Measurements from ENCODE around the gene CSDE1.

Gene CSDE1

DNA sequence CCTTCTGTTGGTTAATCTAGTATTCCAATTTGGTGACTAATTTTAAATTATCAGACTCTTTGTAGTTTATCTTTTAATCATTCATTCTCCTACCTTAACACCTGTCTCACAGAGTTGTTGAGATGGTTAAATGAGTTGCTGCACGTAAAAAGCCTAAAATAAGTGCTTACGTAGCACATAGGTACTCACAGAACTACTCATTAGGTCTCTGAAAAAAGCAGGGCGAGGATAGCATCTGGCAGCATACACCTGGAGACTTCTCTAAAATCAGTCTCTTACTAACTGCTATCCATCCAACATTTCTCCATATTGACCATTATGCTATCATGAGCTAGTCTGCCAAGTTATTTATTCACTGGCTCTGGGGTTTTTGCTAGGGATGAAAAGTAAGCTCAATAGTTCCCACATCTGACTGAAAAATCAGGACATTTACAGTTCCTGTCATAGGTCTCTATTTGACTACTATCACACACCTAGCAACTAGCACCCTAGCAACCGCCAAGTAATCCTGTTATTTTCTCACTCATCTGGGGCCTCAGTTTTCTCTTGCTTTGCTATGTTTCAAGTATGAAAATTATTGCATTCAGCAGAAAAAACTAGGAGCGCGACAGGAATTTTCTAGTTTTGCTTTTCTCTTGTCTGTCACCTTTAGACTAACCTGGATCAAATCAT lies 11.2 kb downstream of the CSDE1 start:
- no peak for DNase-seq

DNA sequence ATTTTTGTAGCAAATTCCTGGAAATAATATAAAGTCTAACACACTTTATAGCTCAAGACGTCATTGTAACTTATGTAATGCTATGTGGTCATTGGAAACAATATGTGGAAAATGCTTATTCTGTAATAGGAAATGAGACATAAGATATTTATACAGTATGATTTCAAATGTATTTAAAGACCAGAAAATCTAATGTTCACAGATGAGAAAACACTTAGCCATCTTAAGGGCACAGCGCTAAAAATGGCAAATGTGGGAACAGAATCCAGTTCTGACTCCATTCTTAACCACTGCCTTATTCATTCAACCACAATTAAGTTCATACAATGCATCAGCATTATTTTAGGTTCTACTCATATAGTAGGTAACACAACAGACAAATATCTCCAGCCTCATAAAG lies 12.5 kb downstream of the CSDE1 start:
- no peak for DNase-seq

DNA sequence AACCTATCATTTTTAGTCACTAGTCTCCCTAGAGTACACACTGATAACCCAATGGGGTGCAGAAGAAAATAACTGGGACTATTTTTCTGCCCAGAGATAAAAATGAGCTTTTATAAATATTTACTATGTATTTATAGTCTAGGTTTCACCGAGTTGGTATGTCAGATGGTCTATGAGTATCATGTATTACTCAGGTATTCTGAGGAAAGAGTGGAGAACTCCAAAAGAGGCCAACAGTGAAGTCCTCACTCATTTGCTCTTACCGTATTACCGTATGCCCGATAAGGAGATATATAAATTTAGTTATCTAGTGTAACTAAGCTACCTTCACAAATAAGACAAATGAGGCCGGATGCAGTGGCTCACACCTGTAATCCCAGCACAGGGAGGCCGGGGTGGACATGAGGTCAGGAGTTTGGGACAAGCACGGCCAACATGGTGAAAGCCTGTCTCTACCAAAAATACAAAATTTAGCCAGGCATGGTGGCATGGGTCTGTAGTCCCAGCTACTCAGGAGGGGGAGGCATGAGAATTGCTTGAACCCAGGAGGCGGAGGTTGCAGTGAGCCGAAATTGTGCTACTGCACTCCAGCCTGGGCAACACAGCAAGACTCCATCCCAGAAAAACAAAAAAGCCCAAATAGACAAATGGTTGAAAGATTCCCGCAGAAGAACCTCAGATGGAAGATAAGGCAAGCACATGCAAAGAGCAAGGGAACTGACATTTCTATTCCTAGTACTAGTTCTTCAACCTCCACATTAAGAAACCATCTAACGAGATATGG lies 15.6 kb downstream of the CSDE1 start:
- no peak for DNase-seq

DNA sequence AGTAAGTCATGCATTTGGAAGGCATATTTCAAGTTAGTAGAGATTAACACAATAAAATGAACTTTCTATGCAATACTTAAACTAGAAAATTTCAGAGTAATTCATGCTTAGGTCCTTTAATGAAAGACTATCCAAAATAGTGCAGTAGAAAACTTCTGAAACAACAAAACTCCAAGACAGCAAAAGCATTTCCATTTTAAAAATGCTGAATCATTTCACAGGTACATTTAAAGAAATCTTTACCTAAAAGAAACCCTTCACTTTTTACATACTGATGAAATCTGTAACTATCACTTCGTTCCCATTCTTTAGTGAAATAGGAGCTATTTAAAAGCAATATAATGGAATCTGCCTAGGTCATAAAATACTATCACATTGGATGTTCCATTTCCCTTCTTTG lies 17.5 kb downstream of the CSDE1 start:
- no peak for DNase-seq

DNA sequence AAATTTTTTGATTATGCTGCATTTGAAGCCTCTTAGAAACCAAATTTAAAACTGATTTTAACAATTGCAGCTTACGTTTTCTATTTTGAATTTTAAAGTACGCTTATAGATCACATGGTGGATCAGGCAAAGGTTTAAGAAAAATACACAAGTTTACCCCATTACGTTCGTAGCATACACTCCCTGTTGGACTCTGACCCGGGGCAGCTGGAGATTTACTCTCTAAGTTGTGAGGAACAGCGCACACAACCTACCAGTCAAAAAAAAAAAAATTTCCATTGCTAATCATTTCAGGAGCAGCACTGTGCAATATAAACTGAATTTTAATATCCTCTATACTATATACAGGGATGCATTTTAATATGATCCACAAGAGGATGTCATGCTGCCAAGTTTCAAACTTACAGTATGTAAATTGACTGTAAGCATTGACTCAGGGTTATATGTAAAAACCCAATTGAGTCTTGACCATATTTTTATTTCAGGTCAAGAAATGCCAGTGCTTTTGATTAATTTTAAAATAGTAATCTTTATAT lies 20.4 kb downstream of the CSDE1 start:
- no peak for DNase-seq

DNA sequence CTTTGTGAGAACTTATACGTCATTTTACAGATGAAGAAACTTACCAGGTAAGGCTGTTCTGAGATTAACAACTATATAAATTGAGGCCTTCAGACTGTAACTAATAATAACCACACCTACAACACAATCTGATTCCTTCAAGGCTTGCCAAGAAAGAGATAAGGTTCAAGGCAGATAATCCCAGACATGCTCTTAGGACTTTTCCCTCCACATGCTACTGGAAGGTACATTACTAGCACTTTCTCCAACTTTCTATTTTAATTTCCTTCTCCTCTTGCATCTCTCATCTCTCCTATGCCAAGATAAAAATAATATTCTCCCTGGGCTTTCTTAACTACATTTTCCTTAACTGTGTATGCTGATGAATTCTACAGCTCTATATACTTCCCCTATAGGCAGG lies 22.3 kb downstream of the CSDE1 start:
- no peak for DNase-seq

DNA sequence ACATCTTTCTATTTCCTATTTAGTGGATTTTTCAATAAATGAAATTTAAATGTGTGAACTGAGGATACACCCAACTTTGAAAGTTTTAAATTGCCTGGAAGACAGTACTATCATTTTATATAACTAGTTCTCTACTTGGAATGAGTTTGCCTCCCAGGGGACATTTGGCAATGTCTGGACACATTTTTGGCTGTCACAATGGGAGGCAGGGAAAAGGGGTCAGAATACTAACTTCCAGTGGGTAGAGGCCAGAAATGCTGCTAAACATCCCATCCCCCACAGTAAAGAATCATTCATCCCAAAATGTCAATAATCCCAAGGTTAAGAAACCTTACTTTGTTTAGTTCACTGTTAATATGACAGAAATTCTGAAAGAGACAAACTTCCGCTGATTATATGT lies 28.0 kb downstream of the CSDE1 start:
- DNase-seq, result no peak

DNA sequence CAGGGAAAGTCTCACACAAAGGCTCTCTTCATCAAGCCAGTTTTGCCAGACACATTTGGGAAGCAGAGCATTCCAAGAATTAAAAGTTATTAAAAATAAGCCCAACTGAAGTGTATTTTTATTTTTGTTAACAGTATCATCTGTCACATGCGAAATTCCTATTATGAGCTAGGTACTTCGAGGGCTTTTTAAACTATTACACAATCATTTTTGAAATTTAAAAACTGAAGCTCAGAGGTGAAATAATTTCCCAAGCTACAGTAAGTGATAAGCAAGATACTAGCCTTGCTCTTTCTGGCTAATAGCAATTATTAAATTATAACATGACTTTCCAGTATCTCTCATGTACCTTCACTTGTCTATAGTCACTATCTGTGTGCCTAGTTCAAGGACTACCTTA lies 29.2 kb downstream of the CSDE1 start:
- DNase-seq, result no peak

DNA sequence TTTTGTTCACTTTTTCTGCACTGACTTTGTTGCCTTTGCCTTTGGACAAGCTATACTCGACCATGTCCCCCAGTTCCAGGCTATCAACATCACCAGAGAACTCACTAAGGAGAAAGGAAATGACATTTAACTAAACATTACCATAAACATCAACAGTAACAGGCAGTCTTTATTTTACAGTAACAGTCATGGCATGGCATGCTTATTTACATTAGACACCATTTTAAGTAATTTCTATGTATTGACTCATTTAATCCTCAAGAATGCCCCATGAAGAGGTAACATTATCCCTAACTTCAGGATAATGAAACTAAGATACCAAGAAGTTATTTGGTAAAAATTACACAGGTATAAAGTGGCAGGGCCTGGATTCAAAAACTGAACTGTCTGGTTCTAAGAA lies 32.6 kb downstream of the CSDE1 start:
- no peak for DNase-seq

DNA sequence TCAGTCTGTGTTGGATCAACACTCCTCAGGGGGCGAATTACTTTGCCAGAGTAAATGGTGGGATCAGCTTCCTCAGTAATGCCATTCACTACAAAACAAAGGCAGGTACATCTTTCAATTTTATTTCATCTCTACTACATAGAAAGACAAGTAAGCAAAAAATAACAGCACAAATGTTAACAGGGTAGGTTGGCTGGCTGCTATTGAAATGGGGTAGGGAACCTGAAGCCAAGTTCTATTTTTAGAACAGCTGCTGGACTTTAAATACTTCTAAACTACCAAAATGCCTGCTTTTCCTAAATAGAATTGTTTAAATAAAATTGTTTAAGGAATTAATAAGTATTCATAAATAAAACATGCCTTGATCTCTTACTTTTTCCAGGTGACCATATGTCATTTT lies 33.9 kb downstream of the CSDE1 start:
- DNase-seq, result no peak

DNA sequence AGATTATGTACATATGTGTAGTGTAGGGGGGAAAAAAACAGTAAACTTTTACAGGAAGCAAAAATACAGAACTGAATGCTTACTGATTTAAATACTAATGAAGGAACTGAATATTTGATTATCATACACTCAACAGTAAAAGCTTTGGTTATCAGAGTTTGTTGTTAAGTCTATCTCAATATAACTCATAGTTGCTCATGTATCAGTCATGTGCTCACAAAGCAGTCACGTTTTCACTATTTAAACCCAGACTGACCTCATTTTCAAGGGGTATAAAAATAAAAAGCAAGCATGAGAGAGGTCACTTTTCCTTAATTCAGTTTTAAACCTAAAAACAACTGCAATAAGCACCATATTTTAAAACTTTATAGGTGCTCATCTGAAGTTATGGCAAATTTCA lies 34.3 kb downstream of the CSDE1 start:
- no peak for DNase-seq

DNA sequence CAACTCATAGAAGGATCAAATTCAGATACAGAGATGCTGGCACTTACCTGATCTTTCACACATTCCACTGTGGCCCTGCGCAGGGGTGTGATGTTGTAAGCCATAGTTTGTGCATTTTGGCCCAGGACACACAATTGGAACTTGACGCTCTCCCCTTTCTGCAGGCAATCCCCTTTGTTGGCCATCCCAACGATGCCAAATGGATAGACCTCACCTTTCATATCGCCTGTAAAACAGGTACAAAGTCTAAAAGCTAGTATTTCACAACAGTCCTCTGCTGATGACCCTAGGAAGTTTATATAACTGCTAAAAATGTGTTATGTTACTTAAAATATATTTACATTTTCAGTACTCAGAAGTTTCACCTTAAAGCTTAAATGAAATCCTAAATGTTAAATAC lies 37.3 kb downstream of the CSDE1 start:
- DNase-seq, result no peak

DNA sequence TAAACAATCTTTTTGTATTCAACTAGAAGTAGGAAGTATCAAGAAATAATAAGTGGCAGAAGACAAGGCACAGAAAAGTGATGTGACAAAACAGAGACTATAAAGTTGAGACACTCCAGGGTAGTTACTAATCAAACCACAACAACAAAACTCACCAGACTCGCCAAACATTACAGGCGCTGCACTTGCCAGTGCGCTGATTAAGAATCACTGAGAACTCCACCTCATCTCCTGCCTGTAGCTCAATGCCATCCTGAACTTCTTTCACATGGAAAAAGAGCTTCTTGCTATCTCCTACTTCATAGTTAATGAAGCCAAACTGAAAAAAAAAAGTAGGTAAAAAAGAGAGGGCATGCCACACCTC lies 38.4 kb downstream of the CSDE1 start:
- DNase-seq, result no peak

DNA sequence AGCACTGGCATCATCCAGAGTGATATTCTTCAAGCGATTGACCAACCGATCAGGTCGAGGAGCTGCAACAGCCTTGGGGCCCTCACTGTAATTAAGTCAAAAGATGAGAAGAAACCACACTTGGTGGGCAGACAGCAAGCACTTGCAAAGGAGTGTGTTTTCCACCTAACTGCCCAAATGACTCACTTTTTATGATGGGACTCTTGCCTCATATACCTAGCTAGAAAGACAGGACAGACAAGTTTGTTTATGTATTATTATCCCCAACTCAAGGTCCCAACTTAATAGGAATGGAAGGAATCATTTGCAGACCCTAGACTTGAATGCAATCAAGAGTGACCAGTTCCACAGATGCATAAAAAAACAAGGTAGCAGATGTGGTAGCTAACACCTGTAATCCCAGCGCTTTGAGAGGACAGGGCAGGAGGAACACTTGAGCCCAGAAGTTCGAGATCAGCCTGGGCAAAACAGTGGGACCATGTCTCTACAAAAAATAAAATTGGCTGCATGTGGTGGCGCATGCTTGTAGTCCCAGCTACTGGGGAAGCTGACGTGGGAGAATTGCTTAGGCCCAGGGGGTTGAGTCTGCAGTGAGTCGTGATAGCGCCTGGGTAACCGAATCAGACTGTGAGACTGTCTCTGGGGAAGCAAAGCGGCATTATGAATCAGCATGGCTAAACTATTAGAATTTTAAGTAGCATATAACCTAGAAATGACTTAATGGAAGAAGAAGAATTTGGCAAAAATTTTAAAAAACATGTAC lies 38.9 kb downstream of the CSDE1 start:
- no peak for DNase-seq

DNA sequence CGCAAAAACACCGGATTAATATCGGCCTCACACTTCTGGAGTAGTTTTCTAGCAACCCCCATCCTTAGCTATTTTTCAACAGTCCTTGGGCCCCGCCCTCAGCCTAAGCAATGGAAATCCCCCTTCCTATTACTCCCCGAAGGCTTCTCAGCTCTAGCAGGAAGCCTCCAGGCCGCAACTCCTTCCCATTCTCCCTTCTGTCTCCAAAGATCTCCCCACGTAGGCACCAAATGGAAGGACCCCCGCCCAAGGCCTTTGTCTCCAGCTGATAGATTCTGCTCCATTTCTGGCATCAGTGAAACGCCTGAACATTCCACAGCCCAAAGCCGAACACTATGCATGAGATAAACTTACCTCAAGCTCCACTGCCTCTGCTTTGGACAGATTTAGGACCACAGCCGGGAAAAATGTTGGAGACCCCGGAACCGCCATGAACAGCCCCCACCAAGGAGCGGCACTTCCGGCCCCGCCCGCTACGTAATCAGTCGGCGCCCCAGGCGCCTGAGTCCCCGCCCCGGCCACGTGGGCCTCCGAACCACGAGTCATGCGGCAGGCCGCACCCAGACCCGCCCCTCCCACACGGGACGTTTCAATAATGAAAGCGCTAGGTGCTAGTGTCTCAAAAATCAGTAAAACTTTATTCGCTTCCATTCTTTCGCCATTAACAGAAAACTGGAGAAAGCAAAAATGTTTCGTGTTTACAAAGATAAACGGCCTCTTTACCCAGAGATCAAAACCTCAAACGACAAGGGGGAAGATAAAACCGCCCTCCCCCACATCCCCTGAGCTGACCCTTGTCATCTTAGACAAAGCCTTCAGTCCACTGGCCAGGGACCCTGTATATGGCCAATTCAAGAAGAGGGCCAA lies 41.2 kb downstream of the CSDE1 start, which contains the start of gene NRAS:
TSS of gene NRAS (minus strand) at position 468 of the 867 bp plus-strand sequence. CDS start 611 bp downstream, outside the sequence.
- peak; percentile 94 for DNase-seq

DNA sequence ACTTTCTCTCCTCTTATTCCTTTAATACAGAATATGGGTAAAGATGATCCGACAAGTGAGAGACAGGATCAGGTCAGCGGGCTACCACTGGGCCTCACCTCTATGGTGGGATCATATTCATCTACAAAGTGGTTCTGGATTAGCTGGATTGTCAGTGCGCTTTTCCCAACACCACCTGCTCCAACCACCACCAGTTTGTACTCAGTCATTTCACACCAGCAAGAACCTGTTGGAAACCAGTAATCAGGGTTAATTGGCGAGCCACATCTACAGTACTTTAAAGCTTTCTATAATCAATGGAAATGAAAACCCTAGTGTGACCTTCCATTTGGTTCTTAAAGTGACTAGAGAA lies 41.9 kb downstream of the CSDE1 start:
- DNase-seq, result no peak

DNA sequence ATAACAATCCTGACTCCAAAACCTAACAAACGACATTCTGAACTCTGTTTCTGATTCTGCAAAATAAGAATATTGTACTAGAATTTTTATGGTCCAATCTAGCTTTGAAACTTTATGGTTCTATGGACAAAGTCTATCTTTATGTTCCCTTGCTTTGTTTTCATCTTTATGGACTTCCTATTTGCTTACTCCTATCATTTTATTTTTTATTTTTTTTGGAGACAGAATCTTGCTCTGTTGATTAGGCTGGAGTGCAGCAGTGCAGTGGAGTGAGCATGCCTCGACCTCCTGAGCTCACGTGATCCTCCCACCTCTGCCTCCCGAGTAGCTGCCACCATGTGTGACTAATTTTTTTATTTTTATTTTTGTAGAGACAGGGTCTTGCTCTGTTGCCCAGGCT lies 44.8 kb downstream of the CSDE1 start:
- no peak for DNase-seq

DNA sequence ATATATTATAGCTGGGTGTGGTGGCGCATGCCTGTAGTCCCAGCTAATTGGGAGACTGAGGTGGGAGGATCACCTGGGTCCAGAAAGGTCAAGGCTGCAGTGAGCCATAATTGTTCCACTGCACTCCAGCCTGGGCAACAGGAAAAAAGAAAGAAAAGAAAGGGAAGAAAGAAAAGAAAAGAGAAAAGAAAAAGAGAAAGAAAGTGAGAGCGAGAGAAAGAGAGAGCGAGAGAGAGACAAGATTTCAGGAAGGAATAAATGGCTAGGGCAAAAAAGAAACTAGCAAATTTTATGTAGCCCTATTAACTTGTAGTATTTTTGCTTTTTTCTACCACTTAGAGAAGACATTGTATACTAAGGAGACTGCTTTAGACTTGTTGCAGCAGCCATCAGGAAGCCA lies 47.4 kb downstream of the CSDE1 start:
- no peak for DNase-seq

DNA sequence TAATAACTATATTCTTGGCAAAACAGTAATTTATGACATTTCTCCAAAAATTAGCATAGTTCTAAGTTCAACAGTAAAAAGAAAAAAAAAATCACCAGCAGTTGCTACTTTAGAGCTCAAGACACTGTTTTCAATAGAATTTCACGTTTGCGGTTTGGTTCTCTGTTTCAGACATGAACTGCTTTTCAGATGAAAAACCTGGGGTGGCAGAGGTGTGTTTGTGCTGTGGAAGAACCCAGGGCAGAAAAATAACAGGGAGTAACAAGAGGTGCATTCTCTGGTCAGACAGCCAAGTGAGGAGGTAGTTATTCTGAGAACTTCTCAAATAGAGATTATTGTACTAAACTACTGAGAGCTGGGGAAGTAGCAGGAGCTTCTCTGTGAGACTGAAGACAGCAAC lies 50.2 kb downstream of the CSDE1 start:
- no peak for DNase-seq

DNA sequence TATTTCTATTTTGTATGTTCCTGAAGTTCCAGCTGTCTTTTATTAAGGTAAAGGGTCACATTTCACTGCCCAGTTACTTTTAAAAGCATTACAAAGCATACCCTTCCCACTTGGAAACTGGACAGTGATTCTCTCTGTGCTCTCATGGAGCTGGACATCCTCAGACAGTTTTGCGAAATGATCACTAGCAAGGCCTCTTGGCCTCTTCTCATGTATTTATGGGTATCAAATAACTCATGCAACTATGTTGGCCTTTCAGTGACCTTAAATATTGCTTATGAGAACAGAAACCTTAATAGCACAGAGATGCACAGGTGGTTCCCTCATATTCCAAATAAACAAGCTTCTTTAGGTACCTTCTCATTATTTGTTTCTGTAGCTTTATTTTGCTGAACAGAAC lies 54.5 kb downstream of the CSDE1 start:
- no peak for DNase-seq

DNA sequence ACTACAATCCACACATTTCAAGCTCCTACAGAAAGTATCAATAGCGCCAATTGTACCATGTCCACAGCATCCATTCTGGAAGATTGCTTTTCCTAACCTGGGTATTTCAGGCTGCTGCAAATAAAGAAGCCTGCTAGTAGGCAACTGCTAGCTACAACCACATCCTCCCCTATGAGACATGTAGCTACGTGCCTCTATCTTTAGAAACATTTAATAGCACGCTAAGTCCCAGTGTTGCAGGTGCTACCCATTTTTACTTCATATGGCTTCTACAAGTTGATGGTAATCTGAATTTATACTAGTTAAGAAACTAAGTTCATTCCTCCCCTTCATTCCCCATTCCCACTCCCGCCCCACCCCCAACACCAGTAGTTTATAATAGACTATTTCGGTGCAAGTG lies 55.0 kb downstream of the CSDE1 start:
- DNase-seq, result no peak

DNA sequence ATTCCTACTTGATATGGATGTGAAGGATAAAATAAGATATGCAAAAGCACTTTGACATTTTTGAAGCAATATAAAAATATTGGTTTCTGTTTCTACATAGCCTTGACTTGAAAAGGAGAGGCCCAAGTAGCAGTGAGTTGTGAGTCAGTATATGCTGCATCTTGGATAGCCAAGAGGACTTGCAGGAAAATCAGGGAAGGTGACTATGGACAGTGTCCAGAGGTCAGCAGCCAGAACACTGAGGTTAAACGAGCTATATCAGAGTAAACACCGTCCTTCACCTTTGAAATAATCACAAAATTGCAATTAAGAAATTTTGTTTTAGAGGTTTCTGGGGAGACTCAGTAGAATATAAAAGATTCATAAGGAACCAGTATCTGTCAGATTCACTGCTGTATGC lies 55.9 kb downstream of the CSDE1 start:
- no peak for DNase-seq

DNA sequence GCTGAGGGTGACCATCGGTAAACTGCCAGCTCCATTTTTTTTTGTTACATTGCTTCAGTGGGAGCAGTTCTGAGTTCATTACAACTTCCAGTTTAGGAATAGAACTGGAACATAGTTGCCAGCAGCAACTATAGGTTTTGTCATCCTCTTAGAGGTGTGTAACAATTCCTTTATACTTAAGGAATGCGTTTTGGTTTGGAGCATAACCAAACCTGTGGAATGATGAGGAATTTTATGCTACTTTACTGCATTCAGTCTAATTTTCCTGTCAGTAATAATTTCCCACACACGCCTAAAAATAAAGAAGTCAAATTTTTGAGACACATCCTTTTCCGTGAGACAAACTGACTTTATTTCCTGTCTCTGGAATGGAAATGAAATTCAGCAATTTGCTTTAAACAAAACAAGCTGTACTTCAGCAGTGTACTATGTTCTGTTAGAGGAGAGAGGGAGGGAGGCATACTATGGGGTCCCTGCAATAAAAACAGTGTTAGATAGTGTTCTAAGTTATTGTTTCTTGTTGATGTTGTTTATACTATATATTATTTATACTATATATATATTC lies 57.7 kb downstream of the CSDE1 start:
- no peak for DNase-seq
